ENCODE measurements around the gene MYBPC2.

DNA sequence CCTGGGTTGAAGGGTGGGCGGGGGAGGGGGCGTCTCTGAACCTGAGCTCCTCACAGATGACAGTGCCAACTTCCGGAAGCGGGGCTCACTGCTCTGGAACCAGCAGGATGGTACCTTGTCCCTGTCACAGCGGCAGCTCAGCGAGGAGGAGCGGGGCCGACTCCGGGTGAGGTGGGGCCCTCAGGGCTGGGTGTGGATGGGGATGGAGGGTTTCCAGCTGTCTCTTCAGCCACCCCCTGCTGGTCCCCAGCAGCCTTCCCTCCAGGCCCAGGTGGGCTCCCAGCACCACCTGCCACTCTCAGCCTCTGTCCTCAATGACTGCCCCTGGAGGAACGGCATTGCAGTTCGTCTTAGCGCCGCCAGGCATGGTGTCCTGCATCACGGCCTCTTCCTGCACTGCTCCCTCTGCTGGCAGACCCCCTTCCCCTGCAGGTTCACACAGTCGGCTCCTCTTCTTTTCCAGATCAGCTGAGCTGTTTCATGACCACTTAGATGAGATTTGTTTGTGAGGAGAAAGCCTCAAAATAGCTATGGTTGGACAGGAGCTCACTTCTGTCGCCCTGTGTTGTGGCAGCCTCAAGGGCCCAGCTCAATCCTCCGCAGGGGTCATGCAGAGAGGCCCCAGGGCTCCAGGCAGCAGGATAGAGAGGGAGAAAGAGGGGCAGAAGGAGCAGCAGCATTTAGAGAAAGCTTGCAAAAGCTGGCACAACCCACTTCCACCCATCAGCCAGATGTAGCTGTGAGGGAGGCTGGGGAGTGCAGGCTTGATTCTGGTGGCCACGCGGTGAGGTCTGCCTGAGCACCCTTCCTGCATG, 46.4 kb downstream of the MYBPC2 start:
- TF ChIP-seq, protein P1, sequence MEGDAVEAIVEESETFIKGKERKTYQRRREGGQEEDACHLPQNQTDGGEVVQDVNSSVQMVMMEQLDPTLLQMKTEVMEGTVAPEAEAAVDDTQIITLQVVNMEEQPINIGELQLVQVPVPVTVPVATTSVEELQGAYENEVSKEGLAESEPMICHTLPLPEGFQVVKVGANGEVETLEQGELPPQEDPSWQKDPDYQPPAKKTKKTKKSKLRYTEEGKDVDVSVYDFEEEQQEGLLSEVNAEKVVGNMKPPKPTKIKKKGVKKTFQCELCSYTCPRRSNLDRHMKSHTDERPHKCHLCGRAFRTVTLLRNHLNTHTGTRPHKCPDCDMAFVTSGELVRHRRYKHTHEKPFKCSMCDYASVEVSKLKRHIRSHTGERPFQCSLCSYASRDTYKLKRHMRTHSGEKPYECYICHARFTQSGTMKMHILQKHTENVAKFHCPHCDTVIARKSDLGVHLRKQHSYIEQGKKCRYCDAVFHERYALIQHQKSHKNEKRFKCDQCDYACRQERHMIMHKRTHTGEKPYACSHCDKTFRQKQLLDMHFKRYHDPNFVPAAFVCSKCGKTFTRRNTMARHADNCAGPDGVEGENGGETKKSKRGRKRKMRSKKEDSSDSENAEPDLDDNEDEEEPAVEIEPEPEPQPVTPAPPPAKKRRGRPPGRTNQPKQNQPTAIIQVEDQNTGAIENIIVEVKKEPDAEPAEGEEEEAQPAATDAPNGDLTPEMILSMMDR (IDR thresholded peaks at IDR 0.05): peak in 1 of 4 experiments; percentile 17
- TF ChIP-seq POLR2A (IDR thresholded peaks at IDR 0.05) (no peak), POLR2AphosphoS5 (IDR thresholded peaks at IDR 0.05) (no peak), EP300 (IDR thresholded peaks at IDR 0.05) (no peak)

Data from sigmoid colon (tissue), 4 donors.